Thyroid gland (tissue), 4 donors: ENCODE measurements around the gene C16orf96. TPM values are rescaled to one million over a fixed set of nuclear protein-coding genes. Genes with fewer than 3 reads are reported as not detected.

ENCODE experiments used
- DNase-seq, 2 donors: peaks; one replicate each; pipeline ENCODE4 v3.0.0-alpha.2; 2019
- H3K27ac ChIP-seq, 3 donors: fragments of 200-600 bp; sonication (generic); 1 replicate in 2 of 3; 2 replicates in 1 of 3; pipeline ENCODE4 v1.5.1; 2016 to 2019; ENCODE audit warnings: mild to moderate bottlenecking in 1 of 3, moderate library complexity in 1 of 3
- H3K27me3 ChIP-seq: fragments of 200-600 bp; sonication (generic); one replicate; pipeline ENCODE4 v1.5.1; 2019
- H3K36me3 ChIP-seq, 2 donors: fragments of 200-600 bp; sonication (generic); one replicate each; pipeline ENCODE4 v1.5.1; 2016 to 2019
- H3K4me1 ChIP-seq, 2 donors: fragments of 200-600 bp; sonication (generic); one replicate each; pipeline ENCODE4 v1.5.1; 2017 to 2019
- H3K4me3 ChIP-seq, 3 donors: fragments of 200-600 bp; sonication (generic); replicated peaks in 1 of 3; 1 replicate in 2 of 3; 2 replicates in 1 of 3; pipeline ENCODE4 v1.5.1; 2016; ENCODE audit warnings: mild to moderate bottlenecking in 1 of 3
- H3K9me3 ChIP-seq: fragments of 200-600 bp; sonication (generic); one replicate; pipeline ENCODE4 v1.5.1; 2017
- POLR2A ChIP-seq, 2 donors: fragments of 450-650 bp; IDR thresholded peaks; one replicate each; pipeline ENCODE4 v1.6.1; 2017; ENCODE audit warnings: antibody characterized with exemption in 2 of 2, mild to moderate bottlenecking in 2 of 2, moderate library complexity in 1 of 2
- WGBS, 2 donors: methylation state at CpG; one replicate each; pipeline ENCODE4 v1.1.5; 2017; 5-methylcytosine and 5-hydroxymethylcytosine counted together
- intact Hi-C: fragments of 100-400 bp; cut with DNase I; formaldehyde crosslinking; loops from one replicate; pipeline ENCODE4 v1.15.1; 2023
- total RNA-seq, 4 donors: library from RNA; depleted of rRNA; stranded (reverse); fragments of >200 nt; gene quantifications; one replicate each; pipeline ENCODE4 v1.2.3, GENCODE V29; 2016
- TF ChIP-seq, protein P1 (sequence below), 6 experiments: fragments of 200-600 bp in 3 of 6; fragments of 450-650 bp in 3 of 6; sonication (generic) in 3 of 6; IDR thresholded peaks; one replicate each; pipeline ENCODE4 v1.5.1; 2016 to 2019; ENCODE audit warnings: antibody characterized with exemption in 6 of 6, mild to moderate bottlenecking in 2 of 6, inconsistent platforms in 1 of 6, moderate library complexity in 1 of 6

The C16orf96 gene
- total RNA-seq, 4 donors from 2014 or later = 0.11 to 0.88 (median 0.62) TPM

DNA sequence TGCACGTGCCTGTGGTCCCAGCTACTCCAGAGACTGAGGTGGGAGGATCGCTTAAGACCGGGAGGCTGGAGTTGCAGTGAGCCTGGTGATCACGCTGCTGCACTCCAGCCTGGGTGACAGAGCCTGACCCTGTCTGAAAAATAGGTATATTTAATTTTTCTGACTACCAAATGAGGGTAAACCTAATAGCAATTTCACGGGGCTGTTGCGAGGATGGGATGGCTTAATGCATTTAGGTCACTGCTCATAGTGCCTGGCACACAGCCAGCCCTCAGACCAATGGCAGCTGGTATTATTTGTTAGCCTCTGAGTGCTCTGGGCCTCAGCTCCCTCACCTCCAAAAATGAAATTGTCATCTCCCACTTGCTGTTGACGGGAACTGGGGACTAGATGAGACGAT, 11.7 kb upstream of the C16orf96 start:
- H3K27me3 ChIP-seq = no peaks in the 10 kb centered on the region
- H3K4me3 ChIP-seq = no peak overlapping the region
- no peaks in the 10 kb centered on the region for H3K9me3 ChIP-seq
- H3K36me3 ChIP-seq = no peaks in the 10 kb centered on the region
- no peak for DNase-seq
- TF ChIP-seq POLR2A (IDR thresholded peaks at IDR 0.05) = no peak
- H3K4me1 ChIP-seq = no peaks in the 10 kb centered on the region
- intact Hi-C loops = no loop called here
- 87 to 88% methylated on average over 8 of the region's 8 CpGs for WGBS, 2 donors
- no peak overlapping the region for H3K27ac ChIP-seq

DNA sequence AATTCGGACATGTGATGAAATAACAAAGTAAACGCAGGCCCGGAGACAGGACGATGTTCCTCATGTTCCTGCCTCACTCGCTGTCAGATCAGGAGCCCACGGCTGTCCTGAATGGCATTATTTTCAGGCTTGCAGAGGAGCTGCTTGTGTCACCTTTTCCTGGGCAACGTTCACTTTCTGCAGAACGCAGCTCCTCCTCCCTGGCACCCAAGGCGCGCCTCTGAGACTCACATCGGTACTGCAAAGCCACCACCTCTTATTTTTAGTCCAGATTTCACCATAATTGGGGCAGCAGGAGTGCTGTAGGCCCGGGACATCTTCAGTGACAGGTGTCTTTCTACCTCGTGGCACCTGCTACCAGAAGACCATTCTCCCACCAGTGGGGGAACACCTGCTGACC, 8.0 kb upstream of the C16orf96 start:
- Histone ChIP-seq H3K9me3 (no peaks in the 10 kb centered on the region), H3K4me1 (no peaks in the 10 kb centered on the region), H3K27me3 (no peaks in the 10 kb centered on the region), H3K36me3 (no peaks in the 10 kb centered on the region), H3K4me3 (no peak overlapping the region), H3K27ac (no peak overlapping the region)
- DNase-seq = no peak
- intact Hi-C loops = loop anchor here (5.0 kb wide), 1 partner anchor 36 kb away; no protein-coding TSS in a partner anchor
- 86 to 89% methylated on average over 11 to 12 of the region's 13 CpGs for WGBS, 2 donors
- TF ChIP-seq, protein P1, sequence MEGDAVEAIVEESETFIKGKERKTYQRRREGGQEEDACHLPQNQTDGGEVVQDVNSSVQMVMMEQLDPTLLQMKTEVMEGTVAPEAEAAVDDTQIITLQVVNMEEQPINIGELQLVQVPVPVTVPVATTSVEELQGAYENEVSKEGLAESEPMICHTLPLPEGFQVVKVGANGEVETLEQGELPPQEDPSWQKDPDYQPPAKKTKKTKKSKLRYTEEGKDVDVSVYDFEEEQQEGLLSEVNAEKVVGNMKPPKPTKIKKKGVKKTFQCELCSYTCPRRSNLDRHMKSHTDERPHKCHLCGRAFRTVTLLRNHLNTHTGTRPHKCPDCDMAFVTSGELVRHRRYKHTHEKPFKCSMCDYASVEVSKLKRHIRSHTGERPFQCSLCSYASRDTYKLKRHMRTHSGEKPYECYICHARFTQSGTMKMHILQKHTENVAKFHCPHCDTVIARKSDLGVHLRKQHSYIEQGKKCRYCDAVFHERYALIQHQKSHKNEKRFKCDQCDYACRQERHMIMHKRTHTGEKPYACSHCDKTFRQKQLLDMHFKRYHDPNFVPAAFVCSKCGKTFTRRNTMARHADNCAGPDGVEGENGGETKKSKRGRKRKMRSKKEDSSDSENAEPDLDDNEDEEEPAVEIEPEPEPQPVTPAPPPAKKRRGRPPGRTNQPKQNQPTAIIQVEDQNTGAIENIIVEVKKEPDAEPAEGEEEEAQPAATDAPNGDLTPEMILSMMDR (IDR thresholded peaks at IDR 0.05) = no peak
- TF ChIP-seq POLR2A (IDR thresholded peaks at IDR 0.05) = no peak

DNA sequence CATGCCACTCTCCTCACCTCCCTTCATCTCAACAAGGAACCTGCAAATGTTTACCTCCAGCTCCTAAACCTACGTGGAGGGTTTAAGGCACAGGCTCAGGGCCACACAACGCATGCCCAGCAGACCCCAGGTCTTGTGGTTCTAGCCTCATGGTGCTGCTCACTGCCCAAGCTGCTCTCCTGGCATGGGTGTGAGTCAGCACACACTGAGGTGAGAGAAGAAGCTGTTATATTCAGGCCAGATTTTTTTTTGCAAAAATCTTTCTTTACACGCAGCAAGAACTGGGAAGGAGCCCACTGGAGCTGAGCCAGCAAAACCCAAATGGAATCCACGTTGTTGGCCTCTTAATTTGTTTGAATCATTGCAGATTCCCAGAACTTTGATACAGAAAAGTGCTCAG, 5.5 kb upstream of the C16orf96 start:
- intact Hi-C loops = no loop called here
- Histone ChIP-seq H3K27ac (no peak overlapping the region), H3K27me3 (no peaks in the 10 kb centered on the region), H3K4me3 (no peak overlapping the region), H3K36me3 (no peaks in the 10 kb centered on the region), H3K9me3 (no peaks in the 10 kb centered on the region), H3K4me1 (no peaks in the 10 kb centered on the region)
- 44 to 50% methylated on average over 4 of the region's 4 CpGs for WGBS, 2 donors
- DNase-seq = no peak
- TF ChIP-seq POLR2A (IDR thresholded peaks at IDR 0.05) = no peak
- TF ChIP-seq, protein P1 (IDR thresholded peaks at IDR 0.05) = no peak

DNA sequence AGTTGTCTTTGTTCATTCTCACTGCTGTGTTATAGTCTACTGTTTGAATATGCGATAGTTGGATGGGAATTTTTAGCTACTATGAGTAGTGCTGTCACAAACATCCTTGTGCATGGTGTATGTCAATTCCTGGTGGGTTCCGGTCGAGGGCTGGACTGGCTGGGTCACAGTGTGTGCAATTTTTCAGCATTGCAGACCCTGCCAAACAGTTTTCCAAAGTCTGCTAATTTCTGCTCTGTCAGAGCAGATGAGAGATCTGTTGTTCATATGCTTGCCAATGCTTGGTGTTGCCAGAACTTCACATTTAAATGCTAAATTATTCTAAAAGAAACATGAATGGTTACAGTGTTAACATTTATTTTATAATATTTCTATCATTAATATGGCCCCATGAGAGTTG, 3.6 kb upstream of the C16orf96 start:
- no peak for TF ChIP-seq POLR2A (IDR thresholded peaks at IDR 0.05)
- TF ChIP-seq, protein P1 (IDR thresholded peaks at IDR 0.05) = no peak
- Histone ChIP-seq H3K27me3 (no peaks in the 10 kb centered on the region), H3K4me1 (no peaks in the 10 kb centered on the region), H3K4me3 (no peak overlapping the region), H3K27ac (no peak overlapping the region), H3K36me3 (no peaks in the 10 kb centered on the region), H3K9me3 (no peaks in the 10 kb centered on the region)
- DNase-seq = no peak
- WGBS, 2 donors = 63 to 83% methylated on average over 3 of the region's 3 CpGs
- intact Hi-C loops = no loop called here

DNA sequence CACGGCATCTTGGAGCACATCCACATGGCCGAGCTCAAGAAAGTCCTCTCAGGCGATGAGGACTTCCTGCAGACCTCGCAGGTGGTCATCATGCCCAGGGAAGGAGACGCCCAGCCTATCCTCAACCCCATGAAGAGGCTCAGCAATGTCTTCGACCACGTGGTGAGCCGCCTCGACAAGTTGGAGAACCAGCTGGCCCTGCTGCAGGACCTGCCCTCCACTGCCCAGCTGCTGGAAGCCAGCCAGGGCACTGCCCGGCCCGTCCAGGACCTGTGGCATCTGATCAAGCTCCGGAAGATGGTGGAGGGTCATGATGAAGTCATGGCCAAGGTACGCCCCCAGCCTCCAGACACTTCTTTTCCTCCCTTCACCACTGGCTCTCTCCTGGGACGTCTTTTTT, 440 bp downstream of the C16orf96 start:
- no peaks in the 10 kb centered on the region for H3K36me3 ChIP-seq
- no peaks in the 10 kb centered on the region for H3K9me3 ChIP-seq
- H3K4me3 ChIP-seq = no peak overlapping the region
- DNase-seq = peak; percentile 34 to 40
- TF ChIP-seq POLR2A (IDR thresholded peaks at IDR 0.05) = no peak
- TF ChIP-seq, protein P1 (IDR thresholded peaks at IDR 0.05) = no peak
- intact Hi-C loops = no loop called here
- no peaks in the 10 kb centered on the region for H3K4me1 ChIP-seq
- H3K27me3 ChIP-seq = no peaks in the 10 kb centered on the region
- WGBS, 2 donors = 48 to 57% methylated on average over 5 of the region's 14 CpGs
- H3K27ac ChIP-seq = no peak overlapping the region

DNA sequence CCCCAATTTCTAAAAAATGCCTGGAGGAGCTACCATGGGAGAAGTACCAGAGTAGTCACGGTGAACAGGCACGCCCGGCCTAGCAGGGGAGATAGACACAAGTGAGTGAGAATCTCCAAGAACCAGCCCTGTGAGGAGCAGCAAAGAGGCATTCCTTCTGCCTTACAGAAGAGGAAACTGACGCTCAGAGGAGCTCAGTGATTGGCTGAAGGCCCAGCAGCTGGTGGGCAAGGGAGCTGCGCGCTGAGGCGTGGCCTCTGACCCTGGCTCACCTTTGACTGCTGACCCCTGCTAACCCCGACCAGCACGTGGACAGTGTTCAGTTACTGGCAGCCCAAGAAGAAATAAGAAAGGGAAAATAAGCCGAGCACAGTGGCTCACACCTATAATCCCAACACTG, 1.8 kb downstream of the C16orf96 start:
- intact Hi-C loops = no loop called here
- H3K27me3 ChIP-seq = no peaks in the 10 kb centered on the region
- no peaks in the 10 kb centered on the region for H3K9me3 ChIP-seq
- no peak for DNase-seq
- WGBS, 2 donors = 82 to 88% methylated on average over 10 of the region's 10 CpGs
- no peak overlapping the region for H3K27ac ChIP-seq
- H3K4me3 ChIP-seq = no peak overlapping the region
- TF ChIP-seq, protein P1 (IDR thresholded peaks at IDR 0.05) = no peak
- no peak for TF ChIP-seq POLR2A (IDR thresholded peaks at IDR 0.05)
- no peaks in the 10 kb centered on the region for H3K36me3 ChIP-seq
- H3K4me1 ChIP-seq = peaks cover 0 to 3% of the 10 kb centered on the region in 2 donors
